Gastrocnemius medialis (tissue), 4 donors: ENCODE data around the gene NR5A1.

Experiments used
- POLR2A ChIP-seq, 2 donors: fragments of 450-650 bp; IDR thresholded peaks; one replicate each; pipeline ENCODE4 v1.6.1; 2017; ENCODE audit warnings: antibody characterized with exemption in 2 of 2, mild to moderate bottlenecking in 2 of 2, moderate library complexity in 2 of 2
- TF ChIP-seq, protein P1 (sequence below), 5 experiments: fragments of 450-650 bp in 3 of 5; fragments of 200-600 bp in 2 of 5; sonication (generic) in 2 of 5; IDR thresholded peaks in 4 of 5; conservative IDR thresholded peaks in 1 of 5; 1 replicate in 4 of 5; 2 replicates in 1 of 5; pipeline ENCODE4 v1.5.1; 2016 to 2019; ENCODE audit warnings: antibody characterized with exemption in 5 of 5, mild to moderate bottlenecking in 3 of 5, moderate library complexity in 3 of 5

DNA sequence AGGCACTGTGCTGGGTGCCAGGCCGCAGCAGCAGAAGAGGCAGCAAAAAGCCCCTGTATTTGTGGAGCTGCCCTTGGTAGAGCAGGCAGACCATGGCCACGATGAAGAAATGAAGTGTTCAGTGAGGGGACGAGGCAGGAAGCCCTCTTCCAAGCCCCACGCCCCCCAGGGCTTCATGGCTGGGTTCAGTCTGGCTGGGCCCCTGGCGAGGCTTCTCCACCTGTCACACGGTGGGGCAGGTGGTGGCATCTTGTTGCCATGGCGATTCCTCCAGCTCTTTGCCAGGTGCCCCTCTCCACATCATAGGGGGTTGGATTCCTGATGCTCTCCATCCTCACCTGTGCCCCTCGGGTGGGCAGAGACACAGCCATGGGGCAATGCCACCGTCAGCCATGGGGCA is 35.4 kb downstream of the NR5A1 start:
- TF ChIP-seq, protein P1, sequence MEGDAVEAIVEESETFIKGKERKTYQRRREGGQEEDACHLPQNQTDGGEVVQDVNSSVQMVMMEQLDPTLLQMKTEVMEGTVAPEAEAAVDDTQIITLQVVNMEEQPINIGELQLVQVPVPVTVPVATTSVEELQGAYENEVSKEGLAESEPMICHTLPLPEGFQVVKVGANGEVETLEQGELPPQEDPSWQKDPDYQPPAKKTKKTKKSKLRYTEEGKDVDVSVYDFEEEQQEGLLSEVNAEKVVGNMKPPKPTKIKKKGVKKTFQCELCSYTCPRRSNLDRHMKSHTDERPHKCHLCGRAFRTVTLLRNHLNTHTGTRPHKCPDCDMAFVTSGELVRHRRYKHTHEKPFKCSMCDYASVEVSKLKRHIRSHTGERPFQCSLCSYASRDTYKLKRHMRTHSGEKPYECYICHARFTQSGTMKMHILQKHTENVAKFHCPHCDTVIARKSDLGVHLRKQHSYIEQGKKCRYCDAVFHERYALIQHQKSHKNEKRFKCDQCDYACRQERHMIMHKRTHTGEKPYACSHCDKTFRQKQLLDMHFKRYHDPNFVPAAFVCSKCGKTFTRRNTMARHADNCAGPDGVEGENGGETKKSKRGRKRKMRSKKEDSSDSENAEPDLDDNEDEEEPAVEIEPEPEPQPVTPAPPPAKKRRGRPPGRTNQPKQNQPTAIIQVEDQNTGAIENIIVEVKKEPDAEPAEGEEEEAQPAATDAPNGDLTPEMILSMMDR (IDR thresholded peaks at IDR 0.05 in 4 of 5, conservative IDR thresholded peaks at IDR 0.05 in 1 of 5) = no peak
- TF ChIP-seq POLR2A (IDR thresholded peaks at IDR 0.05) = no peak
